PC-9 (cell line): ENCODE data around the gene COL18A1. TPM values are rescaled to one million over a fixed set of nuclear protein-coding genes. Genes with fewer than 3 reads are reported as not detected.

Experiments used
- BruUV-seq: library from RNA; stranded (reverse); fragments of 400-500 nt; replicated peaks from 2 replicates; lab custom pipeline; 2021; lab: Mats Ljungman, UMichigan
- CTCF ChIA-PET: fragments of 300-600 bp; sonication (Branson Sonifier 250); formaldehyde crosslinking; loops from one replicate; lab custom pipeline; 2022; ENCODE audit warnings: antibody characterized with exemption; lab: Charles Lee
- POLR2A ChIA-PET: fragments of 300-600 bp; sonication (Branson Sonifier 250); formaldehyde crosslinking; loops from one replicate; lab custom pipeline; 2022; ENCODE audit warnings: antibody characterized with exemption; ENCODE audit not compliant: unreplicated experiment; lab: Charles Lee
- DNase-seq, 2 experiments: peaks; one replicate each; pipeline versions ENCODE4 v3.0.0 to v3.0.0-alpha.2; 2015 to 2022; ENCODE audit warnings: mixed read lengths in 1 of 2
- H2AFZ ChIP-seq: fragments of 200-600 bp; sonication (generic); 2 replicates; pipeline ENCODE4 v1.8.1; 2017; ENCODE audit warnings: antibody characterized with exemption
- H3F3A ChIP-seq: fragments of 200-600 bp; sonication (generic); 2 replicates; pipeline ENCODE4 v1.8.1; 2017; ENCODE audit warnings: antibody characterized with exemption, mild to moderate bottlenecking, low read depth; ENCODE audit not compliant: insufficient read depth
- H3K27ac ChIP-seq: fragments of 200-600 bp; sonication (generic); 2 replicates; pipeline ENCODE4 v1.6.1; 2016; ENCODE audit warnings: mixed run types
- H3K27me3 ChIP-seq: fragments of 200-600 bp; sonication (generic); 2 replicates; pipeline ENCODE4 v1.6.1; 2016; ENCODE audit warnings: low read depth, mixed run types; ENCODE audit not compliant: insufficient read depth
- H3K36me3 ChIP-seq: fragments of 200-600 bp; sonication (generic); 2 replicates; pipeline ENCODE4 v1.6.1; 2016; ENCODE audit warnings: low read depth, mixed run types
- H3K4me1 ChIP-seq: fragments of 200-600 bp; sonication (generic); replicated peaks from 2 replicates; pipeline ENCODE4 v1.6.1; 2016; ENCODE audit warnings: mixed run types; ENCODE audit not compliant: insufficient read depth
- H3K4me2 ChIP-seq: fragments of 200-600 bp; sonication (generic); 2 replicates; pipeline ENCODE4 v1.6.1; 2017; ENCODE audit warnings: mixed run types
- H3K4me3 ChIP-seq: fragments of 200-600 bp; sonication (generic); 2 replicates; pipeline ENCODE4 v1.6.1; 2016; ENCODE audit warnings: mixed run types
- H3K79me2 ChIP-seq: fragments of 200-600 bp; sonication (generic); 2 replicates; pipeline ENCODE4 v1.6.1; 2017; ENCODE audit warnings: low read depth, mixed run types
- H3K9me2 ChIP-seq: fragments of 200-600 bp; sonication (generic); 2 replicates; pipeline ENCODE4 v1.8.1; 2017; ENCODE audit warnings: mild to moderate bottlenecking; ENCODE audit not compliant: insufficient read depth
- H3K9me3 ChIP-seq: fragments of 200-600 bp; sonication (generic); 2 replicates; pipeline ENCODE4 v1.8.1; 2016; ENCODE audit warnings: low read depth; ENCODE audit not compliant: insufficient read depth
- H4K20me1 ChIP-seq: fragments of 200-600 bp; sonication (generic); 2 replicates; pipeline ENCODE4 v1.8.1; 2017; ENCODE audit not compliant: insufficient read depth
- EZH2 ChIP-seq: fragments of 200-600 bp; sonication (generic); IDR thresholded peaks from 2 replicates; pipeline ENCODE4 v1.8.0; 2017; ENCODE audit warnings: antibody characterized with exemption, low read depth
- intact Hi-C: fragments of 100-400 bp; cut with micrococcal nuclease; formaldehyde crosslinking; loops from one replicate; pipeline ENCODE4 v1.10.0; 2022; ENCODE audit not compliant: unreplicated experiment
- total RNA-seq: library from RNA; stranded (reverse); gene quantifications from 2 replicates; pipeline ENCODE4 v1.2.3, GENCODE V29; 2021
- TF ChIP-seq, protein P1 (sequence below): fragments of 200-600 bp; sonication (generic); conservative IDR thresholded peaks from 2 replicates; pipeline ENCODE4 v1.6.1; 2017; ENCODE audit warnings: mixed run types, antibody characterized with exemption, mild to moderate bottlenecking, moderate library complexity

The COL18A1 gene
- total RNA-seq, 1 experiment from 2014 or later: 82.4 TPM

DNA sequence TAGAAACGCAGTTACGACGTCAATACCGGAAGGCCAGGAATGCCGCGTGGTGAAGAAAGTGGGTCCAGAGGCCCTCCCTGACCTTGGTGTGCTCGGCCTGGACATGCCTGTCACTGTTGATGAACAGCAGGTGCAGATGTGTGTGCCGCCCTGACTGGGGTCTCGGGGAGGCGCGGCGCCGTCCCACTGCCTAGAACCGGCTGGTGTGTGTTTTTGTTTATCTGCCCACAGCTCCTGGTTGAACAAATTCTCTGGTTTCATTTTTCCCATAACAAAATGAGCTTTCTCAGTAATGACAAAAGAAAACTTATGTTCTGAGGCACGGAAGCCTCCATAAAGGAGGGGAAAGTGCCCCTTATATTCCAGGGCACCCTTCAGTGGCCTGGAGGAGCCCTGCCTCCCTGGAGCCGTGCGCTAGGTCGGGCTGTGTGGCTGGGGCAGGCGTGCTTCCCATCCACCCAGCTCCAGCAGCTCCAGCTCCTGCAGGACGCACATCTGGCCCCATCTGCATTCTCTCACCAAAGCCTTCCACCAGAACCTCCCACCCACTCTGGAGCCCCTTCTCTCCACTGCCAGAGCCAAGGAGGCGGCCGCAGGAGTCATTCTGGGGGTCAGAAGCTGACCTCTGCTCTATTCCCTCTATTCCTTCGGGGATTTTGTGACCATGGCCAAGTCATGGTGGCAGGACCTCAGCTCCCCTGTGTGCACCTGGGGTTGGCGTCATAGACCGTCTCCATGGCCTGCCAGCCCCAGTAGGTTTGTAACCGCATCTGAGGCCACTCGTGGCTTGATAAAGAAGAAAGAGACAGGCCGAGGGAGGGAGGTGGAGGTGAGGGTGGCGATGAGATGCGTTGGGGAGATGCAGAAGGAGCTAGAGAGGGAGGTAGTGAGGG, 20.1 kb upstream of the COL18A1 start:
- Histone ChIP-seq H2AFZ (no peak overlapping the region), H3K9me3 (no peaks in the 10 kb centered on the region), H3F3A (no peaks in the 10 kb centered on the region), H3K79me2 (no peaks in the 10 kb centered on the region), H3K4me2 (no peak overlapping the region), H3K9me2 (no peaks in the 10 kb centered on the region), H3K4me3 (no peak overlapping the region), H3K27ac (no peak overlapping the region), H3K36me3 (no peaks in the 10 kb centered on the region), H3K27me3 (no peaks in the 10 kb centered on the region), H4K20me1 (no peaks in the 10 kb centered on the region), H3K4me1 (peaks cover 9% of the 10 kb centered on the region; the same call in 1 of the 2 replicates)
- BruUV-seq: no TSS peak
- DNase-seq: no peak
- ChIA-PET CTCF (no interaction called here), POLR2A (no interaction called here)
- TF ChIP-seq, protein P1, sequence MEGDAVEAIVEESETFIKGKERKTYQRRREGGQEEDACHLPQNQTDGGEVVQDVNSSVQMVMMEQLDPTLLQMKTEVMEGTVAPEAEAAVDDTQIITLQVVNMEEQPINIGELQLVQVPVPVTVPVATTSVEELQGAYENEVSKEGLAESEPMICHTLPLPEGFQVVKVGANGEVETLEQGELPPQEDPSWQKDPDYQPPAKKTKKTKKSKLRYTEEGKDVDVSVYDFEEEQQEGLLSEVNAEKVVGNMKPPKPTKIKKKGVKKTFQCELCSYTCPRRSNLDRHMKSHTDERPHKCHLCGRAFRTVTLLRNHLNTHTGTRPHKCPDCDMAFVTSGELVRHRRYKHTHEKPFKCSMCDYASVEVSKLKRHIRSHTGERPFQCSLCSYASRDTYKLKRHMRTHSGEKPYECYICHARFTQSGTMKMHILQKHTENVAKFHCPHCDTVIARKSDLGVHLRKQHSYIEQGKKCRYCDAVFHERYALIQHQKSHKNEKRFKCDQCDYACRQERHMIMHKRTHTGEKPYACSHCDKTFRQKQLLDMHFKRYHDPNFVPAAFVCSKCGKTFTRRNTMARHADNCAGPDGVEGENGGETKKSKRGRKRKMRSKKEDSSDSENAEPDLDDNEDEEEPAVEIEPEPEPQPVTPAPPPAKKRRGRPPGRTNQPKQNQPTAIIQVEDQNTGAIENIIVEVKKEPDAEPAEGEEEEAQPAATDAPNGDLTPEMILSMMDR: no peak
- TF ChIP-seq EZH2: no peak
- intact Hi-C loops: no loop called here

- Histone ChIP-seq H3K4me3 (no peak overlapping the region), H3K4me1 (peaks cover 9% of the 10 kb centered on the region; the same call in 1 of the 2 replicates), H3K27me3 (no peaks in the 10 kb centered on the region), H3K9me2 (no peaks in the 10 kb centered on the region), H3K79me2 (no peaks in the 10 kb centered on the region), H2AFZ (no peak overlapping the region), H3K9me3 (no peaks in the 10 kb centered on the region), H4K20me1 (no peaks in the 10 kb centered on the region), H3K27ac (no peak overlapping the region), H3F3A (no peaks in the 10 kb centered on the region), H3K36me3 (no peaks in the 10 kb centered on the region), H3K4me2 (no peak overlapping the region)
- ChIA-PET CTCF (no interaction called here), POLR2A (no interaction called here)
- BruUV-seq: no TSS peak
- intact Hi-C loops: no loop called here
- no peak for TF ChIP-seq EZH2
- TF ChIP-seq, protein P1: no peak
- no peak for DNase-seq
These were observed 19.4 kb upstream of the COL18A1 start for GRCh38 chr21:45385549-45386050.

DNA sequence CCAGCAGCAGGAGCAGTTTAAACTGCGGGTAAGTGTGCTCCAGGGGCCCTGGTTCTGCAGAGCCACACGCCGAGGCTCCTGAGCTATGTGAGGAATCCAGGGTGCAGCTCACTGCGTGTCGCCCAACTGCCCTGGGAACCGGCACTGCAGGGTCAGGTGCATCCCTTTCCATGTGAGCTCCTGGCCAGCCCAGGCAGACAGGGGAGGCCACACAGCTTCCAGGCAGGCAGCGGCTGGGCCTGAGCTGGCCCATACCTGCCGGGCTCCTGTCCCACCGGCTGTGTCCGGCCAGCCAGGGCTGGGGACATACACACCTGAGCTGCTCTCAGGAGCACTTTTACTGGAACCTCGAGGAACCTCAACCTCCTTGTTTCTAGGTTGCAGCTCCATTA, 18.6 kb upstream of the COL18A1 start:
- ChIA-PET CTCF (interaction anchor here (0.9 kb wide), 1 partner anchor 19 kb away, joined by 3 read pairs; no protein-coding TSS in a partner anchor), POLR2A (interaction anchor here (0.6 to 1.6 kb wide), 2 partner anchors 20 to 158 kb away, joined by 3 to 8 read pairs; no protein-coding TSS in a partner anchor)
- H2AFZ ChIP-seq: no peak overlapping the region
- intact Hi-C loops: no loop called here
- H3F3A ChIP-seq: no peaks in the 10 kb centered on the region
- no peak overlapping the region for H3K27ac ChIP-seq
- peak; percentile 53 to 83 for DNase-seq
- H3K79me2 ChIP-seq: no peaks in the 10 kb centered on the region
- BruUV-seq: no TSS peak
- H3K9me3 ChIP-seq: no peaks in the 10 kb centered on the region
- H3K4me1 ChIP-seq: peaks cover 9% of the 10 kb centered on the region; the same call in 1 of the 2 replicates
- no peaks in the 10 kb centered on the region for H3K36me3 ChIP-seq
- H3K4me2 ChIP-seq: peak overlapping the region; percentile 25; the same call in 1 of the 2 replicates
- TF ChIP-seq, protein P1: no peak
- TF ChIP-seq EZH2: no peak
- H3K4me3 ChIP-seq: no peak overlapping the region
- H4K20me1 ChIP-seq: no peaks in the 10 kb centered on the region
- no peaks in the 10 kb centered on the region for H3K9me2 ChIP-seq
- no peaks in the 10 kb centered on the region for H3K27me3 ChIP-seq
